CD4-positive, alpha-beta T cell (primary cell): Measurements from ENCODE around the gene RAPGEF5. TPM values are rescaled to one million over a fixed set of nuclear protein-coding genes. Genes with fewer than 3 reads are reported as not detected.

Experiments used
- ATAC-seq: fragments of 200-7000 bp; cut with Tn5 transposase; one replicate; pipeline ENCODE4 v1.10.0; 2022; ENCODE audit warnings: mild to moderate bottlenecking; ENCODE audit not compliant: poor library complexity
- CTCF ChIA-PET: fragments of 350-600 bp; sonication (Branson Sonifier 250); formaldehyde crosslinking; loops from one replicate; lab custom pipeline; 2021; ENCODE audit warnings: antibody characterized with exemption, inconsistent platforms; lab: Charles Lee
- POLR2A ChIA-PET: fragments of 350-600 bp; sonication (Branson Sonifier 250); formaldehyde crosslinking; loops from one replicate; lab custom pipeline; 2021; ENCODE audit warnings: antibody characterized with exemption, inconsistent platforms; lab: Charles Lee
- DNase-seq, 14 experiments: peaks; one replicate each; pipeline ENCODE4 v3.0.0-alpha.2; 2013 to 2020; ENCODE audit warnings: mixed read lengths in 2 of 14
- H3K27ac ChIP-seq, 2 donors: one replicate each; pipeline versions ENCODE4 v1.5.1 to v1.7.0; 2013; ENCODE audit warnings: low read length in 2 of 2, low read depth in 1 of 2, mild to moderate bottlenecking in 1 of 2
- H3K27me3 ChIP-seq, 2 experiments: 1 replicate in 1 of 2; 2 replicates in 1 of 2; pipeline versions ENCODE4 v1.6.1 to v1.7.0; 2013; ENCODE audit warnings: low read length in 2 of 2, control low read depth in 1 of 2, mild to moderate bottlenecking in 1 of 2, moderate library complexity in 1 of 2; ENCODE audit not compliant: insufficient read depth in 2 of 2, control insufficient read depth in 1 of 2
- H3K36me3 ChIP-seq: one replicate; pipeline ENCODE4 v1.6.1; 2013; ENCODE audit warnings: low read length, control low read depth; ENCODE audit not compliant: insufficient read depth
- H3K4me1 ChIP-seq: one replicate; pipeline ENCODE4 v1.6.1; 2013; ENCODE audit warnings: low read length, control low read depth; ENCODE audit not compliant: insufficient read depth
- H3K4me3 ChIP-seq: one replicate; pipeline ENCODE4 v1.5.1; 2013; ENCODE audit warnings: mild to moderate bottlenecking, low read length, moderate library complexity
- H3K9me3 ChIP-seq, 2 experiments: 1 replicate in 1 of 2; 2 replicates in 1 of 2; pipeline versions ENCODE4 v1.6.1 to v1.7.0; 2013; ENCODE audit warnings: low read length in 2 of 2, mild to moderate bottlenecking in 2 of 2, control low read depth in 1 of 2, moderate library complexity in 1 of 2; ENCODE audit not compliant: control insufficient read depth in 1 of 2, insufficient read depth in 1 of 2
- H3K27ac Mint-ChIP-seq: one replicate; pipeline ENCODE4 v1.8.0; 2020; ENCODE audit warnings: mixed read lengths
- H3K27me3 Mint-ChIP-seq: one replicate; pipeline ENCODE4 v1.8.0; 2021; ENCODE audit warnings: mixed read lengths
- H3K36me3 Mint-ChIP-seq: one replicate; pipeline ENCODE4 v1.8.0; 2021; ENCODE audit warnings: low read depth, mixed read lengths
- H3K4me1 Mint-ChIP-seq: one replicate; pipeline ENCODE4 v1.8.0; 2021; ENCODE audit warnings: low read depth, mixed read lengths
- H3K4me3 Mint-ChIP-seq: one replicate; pipeline ENCODE4 v1.8.0; 2020; ENCODE audit warnings: mild to moderate bottlenecking, mixed read lengths
- H3K9me3 Mint-ChIP-seq: one replicate; pipeline ENCODE4 v1.8.0; 2020; ENCODE audit warnings: mixed read lengths
- intact Hi-C, 2 experiments: fragments of 100-400 bp; cut with DNase I in 1 of 2; cut with micrococcal nuclease in 1 of 2; formaldehyde crosslinking; loops; one replicate each; pipeline versions ENCODE4 v1.15.1 to v1.9.0; 2023 to 2025; cut with DNase I, micrococcal nuclease
- total RNA-seq, 174 experiments: library from RNA in 2 of 174; stranded (reverse) in 2 of 174; gene quantifications; one replicate each; pipeline ENCODE4 v1.2.3 and lab custom pipeline; 2021 to 2026
- TF ChIP-seq, protein P1 (sequence below): fragments of 200-600 bp; IDR thresholded peaks from one replicate; pipeline ENCODE4 v1.8.0; 2022; ENCODE audit warnings: antibody characterized with exemption, mild to moderate bottlenecking

RAPGEF5 gene
- total RNA-seq, 2 experiments from 2014 or later: 0.17 TPM; not detected in 1

GRCh38 chr7:22137026-22137425 is 219.9 kb downstream of the RAPGEF5 start:
- ATAC-seq (no peak), DNase-seq (no peak)
- Histone ChIP-seq H3K27ac (no peak overlapping the region), H3K9me3 (no peaks in the 10 kb centered on the region), H3K36me3 (no peaks in the 10 kb centered on the region), H3K4me3 (no peak overlapping the region), H3K4me1 (no peaks in the 10 kb centered on the region), H3K27me3 (no peaks in the 10 kb centered on the region)
- Mint-ChIP-seq H3K4me3 (no peak overlapping the region), H3K27ac (no peak overlapping the region), H3K9me3 (no peaks in the 10 kb centered on the region), H3K36me3 (no peaks in the 10 kb centered on the region), H3K4me1 (no peaks in the 10 kb centered on the region), H3K27me3 (no peaks in the 10 kb centered on the region)
- intact Hi-C loops: no loop called here
- POLR2A ChIA-PET: no interaction called here
- CTCF ChIA-PET: no interaction called here
- TF ChIP-seq, protein P1, sequence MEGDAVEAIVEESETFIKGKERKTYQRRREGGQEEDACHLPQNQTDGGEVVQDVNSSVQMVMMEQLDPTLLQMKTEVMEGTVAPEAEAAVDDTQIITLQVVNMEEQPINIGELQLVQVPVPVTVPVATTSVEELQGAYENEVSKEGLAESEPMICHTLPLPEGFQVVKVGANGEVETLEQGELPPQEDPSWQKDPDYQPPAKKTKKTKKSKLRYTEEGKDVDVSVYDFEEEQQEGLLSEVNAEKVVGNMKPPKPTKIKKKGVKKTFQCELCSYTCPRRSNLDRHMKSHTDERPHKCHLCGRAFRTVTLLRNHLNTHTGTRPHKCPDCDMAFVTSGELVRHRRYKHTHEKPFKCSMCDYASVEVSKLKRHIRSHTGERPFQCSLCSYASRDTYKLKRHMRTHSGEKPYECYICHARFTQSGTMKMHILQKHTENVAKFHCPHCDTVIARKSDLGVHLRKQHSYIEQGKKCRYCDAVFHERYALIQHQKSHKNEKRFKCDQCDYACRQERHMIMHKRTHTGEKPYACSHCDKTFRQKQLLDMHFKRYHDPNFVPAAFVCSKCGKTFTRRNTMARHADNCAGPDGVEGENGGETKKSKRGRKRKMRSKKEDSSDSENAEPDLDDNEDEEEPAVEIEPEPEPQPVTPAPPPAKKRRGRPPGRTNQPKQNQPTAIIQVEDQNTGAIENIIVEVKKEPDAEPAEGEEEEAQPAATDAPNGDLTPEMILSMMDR: no peak

DNA sequence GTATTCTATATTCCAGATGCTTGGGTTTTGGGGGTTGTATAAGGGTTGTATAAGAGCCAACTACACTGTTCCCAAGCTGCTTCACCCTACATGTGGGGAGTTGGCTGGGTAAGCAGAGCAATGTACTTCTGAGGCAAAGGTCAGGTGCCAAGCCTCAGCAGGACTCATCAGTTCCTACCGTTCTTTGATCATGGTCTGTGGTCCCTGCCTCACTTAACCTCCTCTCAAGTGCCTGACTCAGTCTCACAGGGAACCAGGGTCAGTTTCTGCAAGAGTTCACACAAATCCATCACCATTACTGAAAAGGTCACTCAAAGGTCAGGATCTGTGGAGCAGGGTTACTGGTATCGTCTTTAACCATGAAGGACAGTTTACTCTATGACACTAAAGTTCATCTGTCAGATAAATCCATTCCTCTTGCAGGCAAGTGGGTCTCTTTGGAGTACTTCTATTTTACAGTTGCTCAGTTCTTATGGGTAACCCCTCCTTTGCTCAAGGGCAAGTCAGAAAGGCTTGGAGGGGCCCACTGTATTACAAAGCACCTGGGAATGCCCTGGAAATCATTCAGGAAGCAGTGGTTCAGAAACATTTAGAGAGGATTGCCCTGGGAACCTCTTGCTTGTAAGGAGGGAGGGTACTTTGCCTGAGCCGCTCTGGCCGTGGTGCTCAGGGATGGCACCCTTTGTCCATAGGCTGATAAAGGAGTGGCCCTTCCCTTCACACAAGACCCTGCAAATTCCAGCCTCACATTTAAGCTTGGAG is 227.0 kb downstream of the RAPGEF5 start:
- ChIA-PET CTCF (no interaction called here), POLR2A (no interaction called here)
- no peak overlapping the region for H3K4me3 Mint-ChIP-seq
- Histone ChIP-seq H3K27me3 (no peaks in the 10 kb centered on the region), H3K4me1 (no peaks in the 10 kb centered on the region), H3K27ac (no peak overlapping the region), H3K9me3 (no peaks in the 10 kb centered on the region), H3K36me3 (no peaks in the 10 kb centered on the region), H3K4me3 (no peak overlapping the region)
- H3K9me3 Mint-ChIP-seq: no peaks in the 10 kb centered on the region
- H3K36me3 Mint-ChIP-seq: no peaks in the 10 kb centered on the region
- ATAC-seq: no peak
- intact Hi-C loops: no loop called here
- no peak for DNase-seq
- TF ChIP-seq, protein P1: no peak
- H3K27ac Mint-ChIP-seq: no peak overlapping the region
- no peaks in the 10 kb centered on the region for H3K4me1 Mint-ChIP-seq
- peaks cover 4% of the 10 kb centered on the region for H3K27me3 Mint-ChIP-seq

GRCh38 chr7:22129166-22129565 is 227.8 kb downstream of the RAPGEF5 start:
- H3K4me1 Mint-ChIP-seq: no peaks in the 10 kb centered on the region
- no peak overlapping the region for H3K27ac ChIP-seq
- ChIA-PET POLR2A (no interaction called here), CTCF (no interaction called here)
- H3K4me3 Mint-ChIP-seq: no peak overlapping the region
- intact Hi-C loops: no loop called here
- H3K9me3 ChIP-seq: no peaks in the 10 kb centered on the region
- H3K4me1 ChIP-seq: no peaks in the 10 kb centered on the region
- no peak overlapping the region for H3K4me3 ChIP-seq
- H3K36me3 Mint-ChIP-seq: no peaks in the 10 kb centered on the region
- H3K27me3 ChIP-seq: no peaks in the 10 kb centered on the region
- peaks cover 4% of the 10 kb centered on the region for H3K27me3 Mint-ChIP-seq
- TF ChIP-seq, protein P1: no peak
- no peak overlapping the region for H3K27ac Mint-ChIP-seq
- no peak for ATAC-seq
- H3K36me3 ChIP-seq: no peaks in the 10 kb centered on the region
- no peaks in the 10 kb centered on the region for H3K9me3 Mint-ChIP-seq
- no peak for DNase-seq
